Lower leg skin (tissue), 3 donors: ENCODE data around the gene DDX10.

ENCODE experiments used
- CTCF ChIP-seq, 3 donors: fragments of 450-650 bp; IDR thresholded peaks; one replicate each; pipeline ENCODE4 v1.5.1; 2016; ENCODE audit warnings: antibody characterized with exemption in 3 of 3, mild to moderate bottlenecking in 3 of 3, moderate library complexity in 2 of 3
- POLR2A ChIP-seq, 2 donors: fragments of 450-650 bp; IDR thresholded peaks; one replicate each; pipeline ENCODE4 v1.6.1; 2016 to 2017; ENCODE audit warnings: antibody characterized with exemption in 2 of 2, mild to moderate bottlenecking in 1 of 2, moderate library complexity in 1 of 2

GRCh38 chr11:108628812-108629211, 36.1 kb upstream of the DDX10 start:
- no peak for TF ChIP-seq CTCF (IDR thresholded peaks at IDR 0.05)
- TF ChIP-seq POLR2A (IDR thresholded peaks at IDR 0.05): no peak
